Tibial artery (tissue), 4 donors: Measurements from ENCODE around the gene SLC12A9.

ENCODE experiments used
- DNase-seq, 2 donors: peaks; one replicate each; pipeline ENCODE4 v3.0.0-alpha.2; 2019
- H3K27ac ChIP-seq, 2 donors: fragments of 200-600 bp; sonication (generic) in 1 of 2; 1 replicate in 1 of 2; 2 replicates in 1 of 2; pipeline ENCODE4 v1.5.1; 2018 to 2019; ENCODE audit warnings: mild to moderate bottlenecking in 1 of 2
- H3K27me3 ChIP-seq, 2 donors: fragments of 200-600 bp; sonication (generic) in 1 of 2; one replicate each; pipeline versions ENCODE4 v1.5.1 to v1.6.0; 2016 to 2019
- H3K36me3 ChIP-seq, 3 donors: fragments of 200-600 bp; sonication (generic) in 2 of 3; one replicate each; pipeline ENCODE4 v1.5.1; 2016 to 2019; ENCODE audit warnings: mild to moderate bottlenecking in 2 of 3
- H3K4me1 ChIP-seq, 4 donors: fragments of 200-600 bp; sonication (generic) in 2 of 4; 1 replicate in 3 of 4; 2 replicates in 1 of 4; pipeline ENCODE4 v1.5.1; 2016 to 2019
- H3K4me3 ChIP-seq, 2 donors: fragments of 200-600 bp; sonication (generic) in 1 of 2; 1 replicate in 1 of 2; 2 replicates in 1 of 2; pipeline ENCODE4 v1.5.1; 2018 to 2019; ENCODE audit warnings: mild to moderate bottlenecking in 2 of 2
- H3K9me3 ChIP-seq, 3 donors: fragments of 200-600 bp; sonication (generic) in 1 of 3; one replicate each; pipeline ENCODE4 v1.5.1; 2016 to 2019
- CTCF ChIP-seq, 2 experiments: fragments of 200-600 bp in 1 of 2; fragments of 450-650 bp in 1 of 2; IDR thresholded peaks; one replicate each; pipeline ENCODE4 v1.5.1; 2017 to 2019; ENCODE audit warnings: antibody characterized with exemption in 2 of 2, mild to moderate bottlenecking in 1 of 2, moderate library complexity in 1 of 2
- intact Hi-C: fragments of 100-400 bp; cut with DNase I; formaldehyde crosslinking; loops from one replicate; pipeline ENCODE4 v1.15.0; 2023; ENCODE audit warnings: low total_unique reads

The SLC12A9 gene

DNA sequence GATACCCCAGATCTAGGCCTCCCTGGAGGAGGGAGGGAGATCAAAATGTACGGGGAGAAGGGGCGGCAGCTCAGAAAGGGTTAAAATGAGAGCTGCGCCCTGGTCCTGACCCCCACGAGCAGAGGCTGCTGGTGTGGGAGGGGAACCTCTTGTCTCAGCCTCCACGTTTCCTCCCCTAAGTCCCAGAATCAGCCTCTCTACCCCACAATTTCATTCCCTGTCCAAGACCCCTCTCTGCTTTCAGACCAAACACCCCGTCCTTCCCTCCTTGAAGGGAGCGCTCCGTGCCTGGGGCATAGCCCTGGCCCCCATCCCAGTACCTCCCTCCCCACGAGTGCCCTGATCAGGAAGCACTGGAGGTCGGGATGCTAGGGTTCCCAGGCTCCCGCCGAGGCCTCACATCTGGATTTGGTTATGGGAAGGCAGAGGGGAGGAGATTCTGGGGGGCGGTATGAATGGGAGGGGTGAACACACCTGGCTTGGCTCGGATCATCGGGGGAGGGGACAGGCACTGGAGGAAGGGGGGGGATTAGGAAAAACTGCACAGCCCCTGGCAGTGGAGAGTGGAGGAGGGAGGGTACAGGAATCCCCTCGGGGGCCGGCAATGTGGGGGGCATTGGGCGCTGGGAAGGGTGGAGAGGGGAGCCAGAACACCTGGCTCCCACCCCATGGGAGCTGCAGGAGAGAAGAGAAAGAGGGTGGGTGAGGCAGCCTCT, 27.9 kb upstream of the SLC12A9 start:
- H3K4me3 ChIP-seq = peak overlapping the region; percentile 48 to 57
- peaks cover 0 to 35% (median 11%) of the 10 kb centered on the region in 3 donors for H3K36me3 ChIP-seq

DNA sequence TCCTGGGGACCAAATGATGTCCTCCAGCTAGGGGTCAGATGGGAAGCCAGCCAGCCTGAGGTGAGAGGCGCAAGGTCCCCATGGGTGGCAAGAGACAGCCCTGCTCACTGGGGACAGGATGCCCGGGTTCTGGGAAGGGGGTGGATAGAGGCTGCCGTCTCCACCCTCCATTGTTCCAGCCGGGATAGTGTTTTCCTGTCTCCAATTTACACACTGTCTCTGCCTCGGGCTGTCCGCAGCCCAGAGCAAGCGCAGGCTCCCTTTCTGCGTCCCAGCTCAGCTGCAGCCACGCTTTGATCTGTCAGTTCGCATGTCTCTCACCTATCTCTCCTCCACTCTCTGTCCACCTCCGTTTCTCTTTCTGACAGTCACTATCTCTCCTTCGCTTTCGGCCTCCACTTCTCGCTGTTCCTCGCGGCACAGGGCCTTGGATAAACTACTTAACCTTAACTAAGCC, 27.3 kb upstream of the SLC12A9 start:
- Histone ChIP-seq H3K9me3 (no peaks in the 10 kb centered on the region), H3K27ac (no peak overlapping the region), H3K36me3 (peaks cover 0 to 29% (median 11%) of the 10 kb centered on the region in 3 donors), H3K4me1 (peaks cover 0 to 22% (median 15%) of the 10 kb centered on the region in 4 donors), H3K4me3 (peak overlapping the region; percentile 48 to 57), H3K27me3 (peaks cover 0 to 73% of the 10 kb centered on the region in 2 donors)
- intact Hi-C loops = no loop called here
- DNase-seq = no peak
- TF ChIP-seq CTCF (IDR thresholded peaks at IDR 0.05) = no peak

More for the DNA sequence above, 27.9 kb upstream of the SLC12A9 start:
- Histone ChIP-seq H3K27ac (no peak overlapping the region), H3K9me3 (no peaks in the 10 kb centered on the region), H3K27me3 (peaks cover 0 to 72% of the 10 kb centered on the region in 2 donors), H3K4me1 (peaks cover 0 to 22% (median 15%) of the 10 kb centered on the region in 4 donors)
- intact Hi-C loops = no loop called here
- no peak for TF ChIP-seq CTCF (IDR thresholded peaks at IDR 0.05)
- no peak for DNase-seq

- no peak overlapping the region for H3K27ac ChIP-seq
- H3K4me1 ChIP-seq = peaks cover 0 to 22% (median 15%) of the 10 kb centered on the region in 4 donors
- H3K27me3 ChIP-seq = peaks cover 0 to 73% of the 10 kb centered on the region in 2 donors
- no peak for TF ChIP-seq CTCF (IDR thresholded peaks at IDR 0.05)
- H3K9me3 ChIP-seq = no peaks in the 10 kb centered on the region
- intact Hi-C loops = no loop called here
- H3K4me3 ChIP-seq = peak overlapping the region; percentile 48 to 57
- H3K36me3 ChIP-seq = peaks cover 0 to 29% (median 11%) of the 10 kb centered on the region in 3 donors
- no peak for DNase-seq
These were observed 26.6 kb upstream of the SLC12A9 start for GRCh38 chr7:100825751-100826513.

GRCh38 chr7:100826514-100827329, 25.8 kb upstream of the SLC12A9 start:
- peak overlapping the region; percentile 48 to 57 for H3K4me3 ChIP-seq
- peaks cover 0 to 22% (median 15%) of the 10 kb centered on the region in 4 donors for H3K4me1 ChIP-seq
- H3K9me3 ChIP-seq = no peaks in the 10 kb centered on the region
- peaks cover 0 to 73% of the 10 kb centered on the region in 2 donors for H3K27me3 ChIP-seq
- peaks cover 0 to 24% (median 11%) of the 10 kb centered on the region in 3 donors for H3K36me3 ChIP-seq
- no peak for TF ChIP-seq CTCF (IDR thresholded peaks at IDR 0.05)
- intact Hi-C loops = no loop called here
- H3K27ac ChIP-seq = no peak overlapping the region
- DNase-seq = no peak
